ENCODE data around the gene CCDC136.

DNA sequence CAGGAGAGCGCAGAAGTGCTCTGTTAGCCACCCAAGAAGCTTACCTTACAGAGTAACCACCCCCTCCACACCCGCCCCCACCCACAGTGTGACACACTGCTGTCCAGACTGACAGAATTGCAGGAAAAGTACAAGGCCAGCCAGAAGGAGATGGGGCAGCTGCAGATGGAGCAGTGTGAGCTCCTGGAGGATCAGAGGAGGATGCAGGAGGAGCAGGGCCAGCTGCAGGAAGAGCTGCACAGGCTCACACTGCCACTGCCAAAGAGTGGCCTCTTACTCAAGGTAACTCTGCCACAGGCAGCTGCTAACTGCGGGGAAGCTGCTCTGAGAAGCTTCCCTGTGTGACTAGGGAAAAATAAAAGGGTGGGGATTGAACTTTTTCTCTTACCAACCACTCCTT lies 17.6 kb downstream of the CCDC136 start:
- no peak for TF ChIP-seq EZH2 (IDR thresholded peaks at IDR 0.05; ENCODE audit: low read length)
- TF ChIP-seq, protein P1, sequence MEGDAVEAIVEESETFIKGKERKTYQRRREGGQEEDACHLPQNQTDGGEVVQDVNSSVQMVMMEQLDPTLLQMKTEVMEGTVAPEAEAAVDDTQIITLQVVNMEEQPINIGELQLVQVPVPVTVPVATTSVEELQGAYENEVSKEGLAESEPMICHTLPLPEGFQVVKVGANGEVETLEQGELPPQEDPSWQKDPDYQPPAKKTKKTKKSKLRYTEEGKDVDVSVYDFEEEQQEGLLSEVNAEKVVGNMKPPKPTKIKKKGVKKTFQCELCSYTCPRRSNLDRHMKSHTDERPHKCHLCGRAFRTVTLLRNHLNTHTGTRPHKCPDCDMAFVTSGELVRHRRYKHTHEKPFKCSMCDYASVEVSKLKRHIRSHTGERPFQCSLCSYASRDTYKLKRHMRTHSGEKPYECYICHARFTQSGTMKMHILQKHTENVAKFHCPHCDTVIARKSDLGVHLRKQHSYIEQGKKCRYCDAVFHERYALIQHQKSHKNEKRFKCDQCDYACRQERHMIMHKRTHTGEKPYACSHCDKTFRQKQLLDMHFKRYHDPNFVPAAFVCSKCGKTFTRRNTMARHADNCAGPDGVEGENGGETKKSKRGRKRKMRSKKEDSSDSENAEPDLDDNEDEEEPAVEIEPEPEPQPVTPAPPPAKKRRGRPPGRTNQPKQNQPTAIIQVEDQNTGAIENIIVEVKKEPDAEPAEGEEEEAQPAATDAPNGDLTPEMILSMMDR (optimal IDR thresholded peaks at IDR 0.05 in 1 of 3, IDR thresholded peaks at IDR 0.05 in 1 of 3, conservative IDR thresholded peaks at IDR 0.05 in 1 of 3; ENCODE audit: extremely low read depth in 1 of 3, insufficient read depth in 2 of 3, low read length in 3 of 3) = no peak

Measured in keratinocyte (primary cell).